Activated naive CD4-positive, alpha-beta T cell (primary cell): Measurements from ENCODE around the gene SIRPD.

Experiments
- DNase-seq, 4 experiments: peaks; one replicate each; lab custom pipeline; 2025; lab: John Stamatoyannopoulos, UW

Gene SIRPD

GRCh38 chr20:1494436-1494835 is 63.1 kb downstream of the SIRPD start:
- DNase-seq: no peak

DNA sequence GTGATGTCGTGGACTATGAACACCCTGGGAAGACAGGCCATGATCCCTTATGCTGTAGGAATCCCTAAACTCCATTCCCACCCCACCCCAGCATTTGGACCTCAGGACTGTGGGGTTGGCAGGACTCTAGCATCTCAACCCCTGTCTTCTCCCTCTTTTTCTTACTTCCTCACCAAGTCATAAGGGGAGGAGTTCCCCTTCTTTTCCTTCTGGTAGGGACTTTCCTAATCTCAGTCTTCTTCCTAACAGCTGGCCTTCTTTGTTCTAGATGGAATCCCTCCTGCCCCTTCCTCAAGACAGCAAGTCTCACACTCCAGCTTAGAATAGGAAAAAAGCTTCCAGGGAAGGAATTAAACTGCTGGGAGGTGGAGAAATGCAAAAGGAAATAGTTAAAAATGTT is 64.0 kb downstream of the SIRPD start:
- no peak for DNase-seq

DNA sequence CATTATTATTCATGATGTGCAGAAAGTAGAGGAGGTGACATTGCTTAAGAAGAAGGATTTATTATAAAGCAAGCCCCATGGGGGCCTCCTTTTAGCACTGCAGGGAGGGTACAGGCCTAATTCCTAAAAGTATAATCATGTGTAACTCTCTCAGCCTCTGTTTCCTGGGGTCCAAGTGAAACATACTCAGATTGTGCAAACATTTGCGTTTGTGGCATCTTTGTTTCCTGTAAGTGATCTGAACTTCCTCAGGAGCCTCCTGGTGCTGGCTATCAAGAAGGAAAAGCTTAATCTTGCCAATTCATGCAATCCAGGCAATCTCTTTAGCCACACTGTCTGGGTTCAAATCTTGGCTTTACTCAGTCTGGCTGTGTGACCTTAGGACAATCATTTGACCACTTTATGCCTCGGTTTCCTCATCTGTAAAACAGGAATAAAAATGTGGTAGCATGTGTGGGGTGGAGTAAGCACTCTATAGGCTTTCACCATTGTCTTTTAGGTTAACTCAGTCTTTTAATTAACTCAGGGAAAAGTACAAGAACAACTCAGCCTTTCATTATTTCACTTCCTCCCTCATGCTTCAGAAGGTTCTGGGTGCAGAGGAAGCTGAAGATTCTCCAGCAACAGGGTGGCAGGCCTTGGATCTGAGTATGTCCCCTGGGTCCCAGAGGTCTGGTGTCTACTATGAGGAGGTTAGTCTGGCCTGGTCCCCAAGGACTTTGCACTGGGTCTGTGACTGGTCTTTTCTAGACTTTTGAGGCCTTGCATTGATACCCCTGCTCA is 65.5 kb downstream of the SIRPD start:
- DNase-seq: no peak

- DNase-seq: no peak
Measured at GRCh38 chr20:1491281-1491840, 66.1 kb downstream of the SIRPD start, which contains the start of gene SIRPB2. TSS of gene SIRPB2 (minus strand) at chr20:1491420. CDS start at chr20:1491359, 61 bp downstream.

GRCh38 chr20:1490643-1491195 is 66.8 kb downstream of the SIRPD start:
- DNase-seq: no peak

- no peak for DNase-seq
Measured at GRCh38 chr20:1489764-1490436, 67.6 kb downstream of the SIRPD start.

- DNase-seq: no peak
Measured at GRCh38 chr20:1489325-1489724, 68.2 kb downstream of the SIRPD start.

DNA sequence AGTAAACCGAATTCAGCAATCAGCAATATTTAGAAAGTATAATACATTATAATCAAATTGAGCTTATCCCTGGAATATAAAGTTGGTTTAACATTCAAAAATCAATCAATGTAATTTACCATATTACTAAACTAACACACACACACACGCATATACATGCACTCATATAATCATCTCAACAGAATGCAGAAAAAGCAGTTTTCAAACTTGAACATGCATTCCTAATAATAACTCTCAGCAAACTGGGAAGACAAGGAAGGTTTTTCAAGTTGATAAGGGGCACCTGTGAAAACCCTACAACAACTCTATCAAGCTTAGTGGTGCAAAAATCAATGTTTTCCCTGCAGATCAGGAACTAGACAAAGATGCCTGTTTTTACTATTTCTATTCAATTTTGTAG is 70.9 kb downstream of the SIRPD start:
- no peak for DNase-seq

DNA sequence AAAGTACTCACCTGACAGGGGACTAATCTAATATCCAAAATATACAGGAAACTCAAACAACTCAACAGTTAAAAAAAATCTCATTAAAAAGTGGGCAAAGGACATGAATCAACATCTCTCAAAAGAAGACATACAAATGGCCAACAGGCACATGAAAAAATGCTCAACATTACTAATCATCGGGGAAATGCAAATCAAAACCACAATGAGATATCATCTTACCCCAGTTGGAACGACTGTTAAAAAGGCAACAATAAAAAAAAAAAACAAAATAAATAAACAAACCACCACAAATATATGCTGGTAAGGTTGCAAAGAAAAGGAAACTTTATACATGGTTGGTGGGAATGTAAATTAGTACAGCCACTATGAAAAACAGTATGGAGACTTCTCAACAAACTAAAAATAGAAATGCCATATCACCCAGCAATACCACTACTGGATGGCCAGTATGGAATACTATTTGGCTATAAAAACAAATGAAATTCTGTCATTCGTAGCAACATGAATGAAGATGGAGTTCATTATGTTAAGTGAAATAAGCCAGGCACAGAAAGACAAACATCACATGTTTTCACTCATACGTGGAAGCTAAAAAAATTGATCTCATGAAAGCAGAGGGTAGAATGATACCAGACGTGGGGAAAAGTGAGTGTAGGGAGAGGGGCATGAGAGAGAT is 72.9 kb downstream of the SIRPD start:
- DNase-seq: no peak
